NCI-H2081 treated with DMSO at 0.1 percent for 48 hours (cell line): ENCODE results near the gene FRAT2.
"Not testable (repeated sequence)": the region's sequence is repeated elsewhere in the genome, so short reads cannot be mapped to it uniquely, and the experiment has no call there.

Experiments
- DNase-seq: peaks from one replicate; lab custom pipeline; 2025; lab: John Stamatoyannopoulos, UW

Gene FRAT2

DNA sequence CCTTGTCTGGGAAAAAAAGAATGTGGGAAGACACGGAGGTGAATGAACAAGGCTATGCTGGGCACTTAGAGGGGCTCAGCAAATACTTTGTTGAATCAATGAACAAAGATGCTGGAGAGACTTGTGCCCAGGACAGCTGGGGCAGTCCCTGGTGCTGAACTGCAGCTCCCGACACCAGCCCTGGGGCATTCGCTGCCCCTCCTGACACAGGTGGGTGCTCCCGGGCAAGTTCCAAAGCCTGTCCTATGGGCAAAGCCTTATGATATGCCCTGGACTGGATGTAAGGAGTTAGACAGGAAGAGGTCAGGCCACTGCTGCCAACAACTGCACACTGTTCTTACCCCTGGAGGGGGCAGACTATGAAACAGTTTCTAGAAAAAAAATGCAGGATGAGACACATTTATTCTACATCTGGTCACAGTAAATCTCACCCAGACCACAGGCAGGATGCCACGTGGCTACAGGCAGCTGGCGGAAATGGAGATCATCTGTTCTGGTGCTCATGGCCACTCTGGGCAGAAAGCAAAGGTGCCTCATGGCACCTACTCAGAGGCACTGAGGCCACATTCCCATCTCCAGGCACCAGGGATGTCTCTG, 21.9 kb upstream of the FRAT2 start:
- DNase-seq = no peak

DNA sequence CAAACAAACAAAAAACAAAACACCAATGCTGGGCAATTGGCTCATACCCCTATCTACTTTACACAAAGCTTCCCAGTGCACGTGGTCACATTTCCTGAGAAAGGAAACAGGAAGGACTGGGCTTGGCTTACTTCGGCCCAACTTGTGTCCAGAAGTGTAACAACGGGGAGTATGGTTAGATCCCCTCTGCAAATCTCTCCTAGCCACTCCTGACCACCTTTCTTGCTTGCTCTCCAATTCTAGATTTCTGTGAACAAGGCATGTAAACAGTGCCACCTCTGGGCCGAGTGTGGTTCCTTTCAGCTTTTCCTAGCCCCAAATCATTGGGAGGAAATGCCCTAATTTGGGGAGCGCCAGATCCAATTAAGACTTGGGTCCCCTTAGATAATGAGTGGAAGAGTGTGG, 21.0 kb upstream of the FRAT2 start:
- DNase-seq = no peak

DNA sequence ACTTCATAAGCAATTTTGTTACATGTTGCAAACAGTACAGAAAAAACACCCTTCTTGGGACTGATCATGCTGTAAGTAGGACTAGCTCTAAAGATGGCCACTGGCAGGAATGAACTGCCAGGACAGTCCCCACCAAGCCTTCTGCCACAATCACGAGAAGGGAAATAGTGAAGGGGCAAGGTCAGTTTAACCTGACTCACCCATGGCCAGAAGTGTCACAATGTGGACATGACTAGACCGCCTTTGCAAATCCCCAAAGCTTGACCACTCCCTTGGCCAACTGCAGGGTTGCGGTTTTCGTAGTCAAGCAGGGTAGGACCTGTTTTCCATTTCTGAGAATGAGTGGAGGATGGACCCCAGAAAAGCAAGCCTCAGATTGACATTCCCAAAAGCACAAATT, 19.4 kb upstream of the FRAT2 start:
- no peak for DNase-seq

DNA sequence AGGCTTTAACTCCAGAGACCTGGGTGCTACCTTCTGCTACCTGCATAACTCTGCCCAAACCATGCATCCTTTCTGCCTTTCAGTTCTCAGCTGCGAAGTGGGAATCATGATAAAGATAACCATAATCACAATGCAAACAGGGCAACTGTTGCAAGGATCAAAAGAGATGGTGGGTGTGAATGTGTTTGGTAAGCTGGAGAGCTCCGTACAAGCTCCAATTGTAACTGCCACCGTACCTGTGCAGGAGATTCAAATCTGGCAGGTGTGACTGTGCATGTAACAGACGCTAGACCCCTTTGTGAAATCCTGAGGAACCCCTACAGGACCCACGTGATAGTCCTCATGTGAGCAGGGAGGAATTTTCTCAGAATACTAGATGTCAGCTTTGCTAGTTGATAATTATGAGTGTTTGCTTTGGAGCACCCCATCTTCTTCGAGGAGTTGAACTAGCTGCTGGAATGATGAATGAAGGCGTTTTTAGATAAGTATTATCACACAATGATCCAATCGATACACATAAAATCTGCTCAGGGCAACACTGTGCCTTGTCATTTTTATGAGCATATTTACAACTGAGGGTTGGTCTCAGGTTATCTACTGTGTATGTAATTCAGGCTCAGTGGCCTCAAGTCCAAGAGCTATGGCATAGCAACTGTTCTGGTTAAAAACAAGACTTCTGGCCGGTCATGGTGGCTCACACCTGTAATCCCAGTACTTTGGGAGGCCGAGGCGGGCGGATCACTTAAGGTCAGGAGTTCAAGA, 15.4 kb upstream of the FRAT2 start:
- no peak for DNase-seq

DNA sequence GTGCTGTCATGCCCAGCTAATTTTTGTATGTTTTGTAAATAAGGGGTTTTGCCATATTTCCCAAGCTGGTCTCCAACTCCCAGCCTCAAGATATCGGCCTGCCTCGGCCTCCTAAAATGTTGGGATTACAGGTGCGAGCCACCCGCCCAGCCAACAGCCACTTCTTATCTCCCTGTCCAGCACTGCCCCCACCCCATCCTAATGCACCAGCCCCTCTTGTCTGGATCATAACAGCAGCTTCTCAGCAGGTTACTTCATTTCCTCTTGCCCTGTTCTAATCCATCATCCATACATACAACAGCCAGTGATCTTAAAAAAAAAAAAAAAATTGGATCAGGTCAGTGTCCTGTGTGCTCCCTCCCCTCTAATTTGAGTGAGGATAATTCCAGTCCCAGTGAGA, 12.8 kb upstream of the FRAT2 start:
- no peak for DNase-seq

DNA sequence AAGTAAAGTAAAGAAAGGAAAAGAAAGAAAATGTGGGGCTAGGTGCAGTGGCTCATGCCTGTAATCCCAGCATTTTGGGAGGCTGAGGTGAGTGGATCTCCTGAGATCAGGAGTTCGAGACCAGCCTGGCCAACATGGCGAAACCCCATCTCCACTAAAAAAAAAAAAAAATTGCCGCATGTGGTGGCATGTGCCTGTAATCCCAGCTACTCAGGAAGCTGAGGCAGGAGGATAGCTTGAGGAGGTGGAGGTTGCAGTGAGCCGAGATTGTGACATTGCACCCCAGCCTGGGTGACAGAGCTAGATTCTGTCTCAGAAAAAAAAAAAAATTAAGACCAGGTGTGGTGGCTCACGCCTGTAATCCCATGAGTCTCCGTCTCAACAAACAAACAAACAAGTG, 9.1 kb upstream of the FRAT2 start:
- not testable (repeated sequence) for DNase-seq

DNA sequence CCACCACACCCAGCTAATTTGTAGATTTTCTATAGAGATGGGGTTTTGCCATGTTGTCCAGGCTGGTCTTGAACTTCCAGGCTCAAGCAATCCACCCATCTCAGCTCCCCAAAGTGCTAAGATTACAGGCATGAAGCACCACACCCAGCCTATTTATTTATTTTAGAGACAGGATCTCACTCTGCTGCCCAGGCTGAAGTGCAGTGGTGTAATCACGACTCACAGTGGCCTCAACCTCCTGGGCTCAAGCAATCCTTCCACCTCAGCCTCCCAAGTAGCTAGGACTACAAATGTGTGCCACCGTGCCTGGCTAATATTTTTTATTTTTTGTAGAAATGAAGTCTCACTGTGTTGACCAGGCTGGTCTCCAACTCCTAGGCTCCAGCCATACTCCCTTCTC, 6.9 kb upstream of the FRAT2 start:
- DNase-seq = no peak

DNA sequence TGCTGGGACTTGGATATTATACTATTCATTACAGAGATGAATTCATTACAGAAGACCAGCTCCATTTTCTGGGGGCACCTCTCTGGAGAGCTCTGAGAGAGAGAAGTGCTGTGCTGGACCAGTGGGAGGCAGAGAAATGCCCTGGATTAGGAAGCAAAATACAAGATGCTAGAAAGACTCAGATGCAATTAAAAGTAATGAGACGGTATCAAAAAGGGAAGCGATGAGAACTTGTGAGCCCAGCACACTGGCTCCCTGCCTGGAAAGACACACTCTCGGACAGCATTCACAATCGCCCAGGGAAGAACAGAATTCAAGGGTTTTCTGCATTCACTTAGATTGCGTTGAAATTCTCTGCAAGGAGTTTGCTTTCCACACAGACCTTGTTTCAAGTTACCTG, 3.5 kb upstream of the FRAT2 start:
- no peak for DNase-seq

DNA sequence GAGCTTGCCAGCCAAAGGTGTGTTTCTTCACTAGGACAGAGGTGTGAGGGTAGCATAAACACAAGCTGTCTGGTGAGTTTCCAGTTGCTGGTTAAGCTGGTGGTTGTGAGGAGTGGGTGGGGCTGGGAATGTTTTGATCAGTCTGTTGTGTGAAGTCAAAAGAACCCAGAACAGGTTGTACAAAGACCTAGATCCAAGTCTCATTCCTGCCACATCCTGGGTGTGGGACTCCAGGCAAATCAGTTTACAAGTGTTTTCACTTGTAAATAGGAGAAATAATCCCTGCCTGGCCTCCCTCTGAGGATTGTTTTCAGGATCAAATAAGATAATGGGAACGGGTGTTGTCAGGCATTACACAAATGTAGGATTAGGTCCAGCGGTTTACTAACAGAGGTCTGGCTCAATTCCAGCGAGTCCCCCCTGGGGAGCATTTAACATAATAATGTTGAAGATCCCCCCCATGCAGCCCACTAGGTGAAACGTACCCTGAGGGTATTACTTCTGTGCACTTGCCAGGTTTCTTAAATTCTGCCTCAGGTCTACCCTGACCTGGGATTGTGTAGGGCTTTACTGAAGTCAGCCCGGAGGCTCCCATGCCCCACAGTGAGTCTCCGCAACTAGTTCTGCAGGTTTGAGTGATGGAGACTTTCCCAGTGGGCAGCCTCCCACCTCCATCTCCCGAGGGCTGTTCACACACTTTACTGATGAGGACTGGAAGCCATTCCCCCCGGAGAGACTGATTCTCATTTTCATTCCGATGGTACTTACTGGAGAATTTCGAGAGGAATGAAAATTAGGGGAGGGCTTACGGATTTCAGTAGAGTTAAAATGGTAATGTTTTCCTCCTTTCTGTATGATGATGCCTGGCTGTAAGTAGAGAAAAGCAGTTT, 2.7 kb upstream of the FRAT2 start:
- no peak for DNase-seq

DNA sequence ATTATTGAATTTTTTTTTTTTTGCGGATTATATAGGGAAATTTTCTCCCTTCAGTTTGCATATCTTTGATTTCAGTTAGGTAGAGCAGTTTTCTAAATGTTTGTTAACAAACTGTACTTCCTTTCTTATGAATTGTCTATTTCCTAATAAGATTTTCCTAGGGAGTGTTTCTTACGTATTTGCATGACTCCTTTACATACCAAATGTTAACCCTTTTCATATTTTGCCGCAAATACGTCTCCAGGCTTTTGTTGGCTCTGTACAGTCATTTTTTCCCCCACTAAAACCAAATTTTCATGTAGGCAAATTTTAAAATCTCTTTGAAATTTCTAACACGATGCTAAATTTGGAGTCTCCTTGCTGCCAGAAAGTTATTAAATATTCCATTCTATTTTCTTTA, 1.9 kb upstream of the FRAT2 start:
- DNase-seq = no peak

DNA sequence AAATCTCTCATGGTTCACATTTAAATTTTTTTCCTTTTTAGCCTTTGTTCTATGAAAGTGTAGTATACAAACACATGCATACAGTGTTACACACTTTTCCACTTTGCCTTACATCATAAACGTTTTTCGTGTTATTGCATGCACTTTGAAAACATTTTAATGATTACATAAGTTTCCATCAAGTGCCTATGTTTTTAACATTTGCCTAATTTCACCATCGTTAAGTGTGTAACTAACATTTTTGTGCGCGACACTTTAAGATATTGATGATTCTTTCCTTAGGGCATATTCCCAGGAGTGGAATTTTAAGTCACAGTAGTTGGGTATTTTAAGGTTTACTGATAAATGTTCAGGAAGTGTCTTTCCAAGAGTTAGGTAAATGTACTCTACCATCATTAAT, 1.5 kb upstream of the FRAT2 start:
- DNase-seq = no peak

DNA sequence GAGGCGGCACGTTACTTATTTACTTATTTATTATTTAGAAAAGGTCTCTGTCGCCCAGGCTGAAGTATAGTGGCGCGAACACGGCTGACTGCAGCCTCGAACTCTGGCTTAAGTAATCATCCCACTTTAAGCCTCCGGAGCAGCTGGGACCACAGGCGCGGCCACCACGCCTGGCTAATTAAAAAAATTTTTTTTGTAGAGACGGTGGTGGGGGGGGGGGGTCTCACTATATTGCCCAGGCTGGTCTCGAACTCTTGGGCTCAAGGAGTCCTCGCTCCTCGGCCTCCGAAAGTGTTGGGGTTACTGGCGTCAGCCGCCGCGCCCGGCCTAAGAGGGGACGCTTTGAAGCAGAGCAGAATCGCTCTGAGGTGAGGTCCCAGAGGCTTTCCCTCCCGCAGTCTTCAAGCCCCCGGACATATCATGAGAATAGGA, 675 bp upstream of the FRAT2 start:
- DNase-seq = no peak

DNA sequence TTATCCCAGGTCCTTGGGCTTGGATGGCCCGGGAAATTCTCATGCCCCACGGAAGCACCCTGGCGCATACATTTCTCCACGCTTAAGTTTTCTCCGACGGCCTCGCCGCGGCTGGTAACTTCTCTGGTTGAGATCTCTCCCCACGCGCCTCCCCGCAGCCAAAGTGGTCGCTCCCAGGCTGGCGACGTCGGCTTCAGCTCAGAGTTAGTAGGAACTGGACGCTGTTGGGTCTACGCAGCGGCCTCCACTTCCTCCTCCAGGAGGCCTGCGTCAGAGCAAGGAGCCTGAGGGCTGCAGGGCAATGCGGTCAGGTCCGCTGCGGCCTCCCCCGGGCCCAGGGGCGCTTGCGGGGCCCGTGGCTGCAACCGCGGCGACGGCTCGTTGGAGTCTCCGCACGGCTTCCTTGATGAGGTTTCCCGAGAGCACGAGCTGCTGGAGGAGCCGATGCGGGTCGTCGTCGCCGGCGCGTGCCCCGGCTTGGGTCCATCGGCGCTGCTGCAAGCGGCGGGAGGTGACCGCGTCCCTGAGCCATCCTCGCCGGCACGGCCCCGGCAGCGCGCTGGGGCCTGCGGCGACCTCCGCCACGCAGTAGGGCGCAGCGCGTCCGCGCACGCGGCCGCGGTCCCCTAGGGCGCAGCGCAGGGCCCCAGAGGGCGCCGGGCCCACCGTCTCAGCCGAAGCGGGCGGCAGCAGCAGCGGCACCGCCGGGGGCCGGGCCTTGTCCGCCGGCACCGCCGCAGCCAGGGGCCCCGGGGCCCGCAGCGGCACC, 744 bp downstream of the FRAT2 start:
- no peak for DNase-seq

DNA sequence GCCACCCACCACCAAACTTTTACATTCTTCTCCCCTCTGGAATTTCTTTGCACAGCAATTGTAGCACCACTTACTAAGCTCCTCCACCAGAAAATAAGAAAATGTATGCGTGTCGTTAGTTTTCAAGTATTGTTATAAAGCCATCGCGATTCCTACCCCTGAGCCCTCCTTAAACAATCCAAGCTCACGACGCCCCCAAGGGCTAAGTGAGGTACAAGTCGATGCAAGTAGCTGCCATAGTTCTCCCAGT, 1.3 kb downstream of the FRAT2 start:
- no peak for DNase-seq

DNA sequence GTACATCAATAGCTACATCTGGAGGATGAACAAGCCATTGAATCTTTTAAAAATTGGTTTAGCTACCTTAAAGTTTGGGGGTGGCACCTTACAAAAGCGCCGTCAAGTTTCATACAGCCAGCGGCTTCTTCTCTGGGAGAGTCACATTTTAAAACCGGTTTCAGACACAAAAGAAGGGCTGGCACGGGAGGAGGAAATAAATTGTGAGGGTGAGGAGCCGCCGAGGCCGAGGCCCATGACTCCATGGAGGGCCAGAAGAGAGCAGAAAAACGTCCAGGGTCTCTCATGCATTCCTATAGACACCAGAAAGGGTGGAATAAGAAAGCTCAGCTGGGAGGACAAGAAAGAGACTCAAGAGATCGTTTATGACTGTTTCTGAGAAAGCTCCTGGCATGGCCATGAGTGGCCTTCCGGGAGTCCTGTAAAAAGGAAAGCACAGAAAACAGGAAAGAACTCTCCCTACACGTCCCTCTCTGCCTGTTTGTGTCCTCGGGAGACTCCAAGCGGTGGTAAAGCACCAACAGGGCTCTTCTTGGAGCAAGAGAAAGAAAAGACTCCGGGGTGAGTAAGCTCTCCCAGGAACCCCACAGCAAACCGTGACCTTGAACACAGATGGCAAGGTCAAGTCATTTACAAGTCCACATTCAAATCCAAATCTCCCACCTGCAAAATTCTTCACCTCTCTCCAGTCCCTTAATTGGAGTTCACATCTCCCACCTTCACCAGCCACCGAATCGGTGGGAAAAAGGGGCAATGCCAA, 1.8 kb downstream of the FRAT2 start:
- DNase-seq = no peak

DNA sequence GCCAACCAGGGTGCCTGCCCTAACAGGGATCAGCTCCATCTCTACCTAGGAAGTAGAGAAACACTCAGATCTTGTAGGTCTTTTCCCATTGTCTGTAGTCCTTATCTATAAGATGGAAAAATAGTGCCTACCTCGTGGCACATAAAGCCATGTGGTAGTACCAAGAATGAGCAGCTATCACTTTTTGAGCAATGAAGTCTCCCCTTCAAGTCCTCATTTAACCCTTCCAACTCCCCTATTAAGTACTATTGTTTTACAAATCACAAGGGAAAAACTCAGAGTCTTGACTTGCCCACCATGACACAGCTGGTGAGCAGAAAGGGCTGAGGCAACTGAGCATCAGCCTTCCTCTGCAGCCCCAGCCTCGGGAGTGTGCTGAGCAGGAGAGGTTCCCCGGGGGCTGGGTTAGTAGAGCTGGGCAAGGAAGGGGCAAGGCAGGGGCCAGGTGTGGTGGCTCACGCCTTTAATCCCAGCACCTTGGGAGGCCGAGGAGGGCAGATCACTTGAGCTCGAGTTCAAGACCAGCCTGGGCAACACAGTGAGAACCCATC, 3.3 kb downstream of the FRAT2 start:
- DNase-seq = no peak

DNA sequence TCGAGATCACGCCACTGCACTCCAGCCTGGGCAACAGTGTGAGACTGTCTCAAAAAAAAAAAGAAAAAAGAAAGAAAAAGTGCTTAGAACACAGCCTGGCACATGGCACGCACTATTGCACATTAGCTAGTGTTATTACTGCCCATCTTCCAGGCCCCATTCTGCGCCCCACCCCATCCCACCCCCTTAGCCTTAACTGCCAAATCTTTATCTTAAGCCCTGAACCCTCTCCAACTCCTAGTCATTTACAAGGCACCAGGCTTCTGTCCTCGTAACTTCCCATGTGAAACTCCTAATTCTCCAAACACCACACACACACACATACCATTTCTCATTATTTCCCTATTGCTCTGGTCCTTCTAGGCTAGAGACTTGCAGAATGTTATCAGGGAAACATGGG, 4.8 kb downstream of the FRAT2 start:
- DNase-seq = no peak

DNA sequence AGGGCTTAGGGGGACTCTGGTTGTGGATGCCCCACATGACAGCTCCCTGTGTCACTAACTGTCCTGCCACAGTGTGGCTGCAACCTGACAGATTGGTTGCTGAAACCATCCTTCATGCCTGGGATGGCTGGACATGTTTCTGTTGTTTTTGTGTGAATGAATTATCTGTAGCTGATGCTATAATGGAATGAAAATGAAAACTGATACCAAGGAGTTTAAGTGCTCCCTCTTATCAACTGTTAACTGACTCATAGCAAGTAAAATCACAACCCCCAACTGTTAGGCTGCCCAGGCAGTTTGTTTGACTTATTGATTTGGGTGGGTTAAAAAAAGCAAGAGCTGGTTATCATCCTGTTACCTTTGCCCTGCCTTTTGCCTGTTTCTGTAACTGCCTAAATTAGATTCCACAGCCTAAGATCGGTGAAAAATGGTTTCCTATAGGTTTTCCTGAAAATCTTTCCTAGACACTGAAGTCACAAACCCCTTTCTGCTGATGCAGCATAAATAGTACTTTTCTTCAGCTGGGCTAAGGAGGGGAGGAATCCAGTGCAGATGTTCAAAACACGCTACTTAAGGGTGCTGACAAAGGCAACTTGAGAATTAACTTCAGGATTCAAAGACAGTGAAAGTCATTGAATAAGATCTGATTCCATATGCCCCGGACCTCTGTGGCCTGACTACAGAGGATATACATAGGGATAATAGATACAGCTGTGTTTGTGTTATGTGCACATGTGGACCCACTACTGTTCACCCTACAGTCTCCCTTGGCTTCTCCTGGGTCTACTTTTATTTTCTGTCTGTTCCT, 5.7 kb downstream of the FRAT2 start:
- DNase-seq = no peak

DNA sequence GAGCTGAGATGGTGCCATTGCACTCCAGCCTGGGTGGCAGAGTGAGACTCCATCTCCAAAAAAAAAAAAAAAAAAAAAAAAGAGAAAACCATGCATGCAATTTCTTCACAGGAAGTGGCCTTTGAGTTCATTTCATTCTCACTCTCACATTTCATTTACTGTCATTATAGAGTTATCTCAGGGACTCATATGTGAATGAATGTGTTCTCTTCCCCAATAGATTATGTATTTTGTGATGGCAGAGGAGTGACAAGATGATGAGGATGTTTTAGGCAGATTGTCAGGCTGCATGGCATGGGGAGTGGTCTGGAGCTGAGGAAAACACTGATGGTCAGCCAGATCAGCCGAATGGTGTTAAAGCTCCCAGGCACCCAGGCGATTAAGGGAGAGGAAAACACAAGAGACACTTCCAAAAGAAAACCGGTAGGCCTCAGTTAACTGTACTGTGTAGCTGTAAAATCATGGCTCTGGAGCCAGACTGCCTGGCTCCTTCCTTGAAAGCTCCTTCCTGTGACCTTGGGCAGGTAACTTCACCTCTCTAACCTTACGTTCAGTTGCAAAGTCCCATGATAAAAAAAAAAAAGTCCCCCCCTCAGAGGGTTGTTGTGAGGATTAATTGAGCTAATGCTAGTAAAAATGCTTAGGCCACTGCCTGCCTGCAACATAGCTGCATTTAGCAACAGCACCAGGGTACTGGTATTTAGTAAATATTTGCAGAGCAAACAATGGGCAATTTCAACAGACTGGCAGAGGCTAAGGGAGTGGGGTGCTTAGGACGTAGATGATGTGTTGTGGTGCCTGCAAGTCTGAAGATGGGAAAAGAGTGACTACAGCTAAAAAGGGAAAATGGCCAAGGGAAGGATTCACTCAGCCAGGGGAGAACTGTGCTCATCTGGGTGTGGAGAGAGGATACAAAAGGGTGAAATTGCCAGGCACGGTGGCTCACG, 6.9 kb downstream of the FRAT2 start:
- no peak for DNase-seq

DNA sequence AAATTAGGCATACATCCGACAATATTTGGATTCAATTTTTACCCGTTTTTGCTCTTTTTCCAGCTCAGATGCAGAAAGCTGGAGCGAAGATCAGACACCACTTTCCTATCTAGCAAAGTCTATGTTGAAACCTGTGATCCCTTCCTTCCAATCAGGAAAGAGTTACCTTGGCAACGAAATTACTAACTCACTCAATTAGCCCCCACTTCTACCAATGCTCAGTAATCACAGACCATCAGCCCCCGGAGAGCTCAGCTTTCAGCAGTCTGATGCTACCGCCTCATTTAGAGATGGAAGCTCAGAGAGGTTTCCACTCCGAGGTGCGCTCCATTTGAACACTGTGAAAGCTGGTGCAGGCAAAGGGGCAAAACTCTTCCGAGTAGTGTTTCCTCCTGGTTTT, 8.8 kb downstream of the FRAT2 start:
- DNase-seq = no peak
